Daoy (cell line): ENCODE measurements around the gene MEGF6. TPM values are rescaled to one million over a fixed set of nuclear protein-coding genes. Genes with fewer than 3 reads are reported as not detected.

Experiments
- DNase-seq: peaks from one replicate; pipeline ENCODE4 v3.0.0-alpha.2; 2015; ENCODE audit warnings: low read depth
- total RNA-seq: library from RNA; depleted of rRNA; stranded (reverse); fragments of >200 nt; shearing (Covaris generic); gene quantifications from 2 replicates; pipeline ENCODE4 v1.2.3, GENCODE V29; 2014

The MEGF6 gene
- total RNA-seq, 1 experiment from 2014 or later: 2.5 TPM

- DNase-seq: no peak
Observed at GRCh38 chr1:3645666-3646355, 34.5 kb upstream of the MEGF6 start.

GRCh38 chr1:3645247-3645646 is 33.9 kb upstream of the MEGF6 start:
- no peak for DNase-seq

DNA sequence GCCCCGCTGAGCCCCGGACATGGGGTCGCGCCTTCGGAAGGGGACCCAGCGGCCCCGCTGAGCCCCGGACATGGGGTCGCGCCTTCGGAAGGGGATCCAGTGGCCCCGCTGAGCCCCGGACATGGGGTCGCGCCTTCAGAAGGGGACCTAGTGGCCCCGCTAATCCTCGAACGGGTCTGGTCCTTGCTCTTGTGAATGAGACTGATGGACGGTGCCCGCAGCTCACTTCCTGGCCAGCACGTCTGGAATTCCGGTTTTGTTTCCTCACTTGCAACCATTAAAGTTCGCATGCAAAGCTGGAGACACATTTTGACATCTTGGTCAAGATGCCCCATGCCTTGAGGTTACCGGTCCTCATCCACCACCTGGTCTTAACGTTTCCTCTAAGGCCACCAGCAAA is 33.0 kb upstream of the MEGF6 start:
- DNase-seq: no peak

- no peak for DNase-seq
Observed at GRCh38 chr1:3642919-3643675, 31.8 kb upstream of the MEGF6 start.

DNA sequence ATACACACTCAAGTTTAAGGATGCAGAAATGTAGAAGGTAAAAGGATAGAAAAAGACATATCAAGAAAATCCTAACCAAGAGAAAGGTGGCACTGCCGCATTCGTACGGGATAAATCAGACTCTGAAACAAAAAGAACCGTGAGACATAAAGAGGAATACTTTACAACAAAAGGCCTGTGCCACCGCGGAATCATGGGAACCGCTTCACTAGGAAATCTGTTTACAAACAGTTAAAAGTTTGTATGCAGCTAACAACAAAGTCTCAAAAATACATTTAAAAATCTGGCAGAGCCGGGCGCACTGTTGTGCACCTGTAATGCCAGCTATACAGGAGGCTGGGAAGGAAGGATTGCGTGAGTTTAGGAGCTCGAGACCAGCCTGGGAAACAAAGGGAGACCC is 30.5 kb upstream of the MEGF6 start:
- no peak for DNase-seq

DNA sequence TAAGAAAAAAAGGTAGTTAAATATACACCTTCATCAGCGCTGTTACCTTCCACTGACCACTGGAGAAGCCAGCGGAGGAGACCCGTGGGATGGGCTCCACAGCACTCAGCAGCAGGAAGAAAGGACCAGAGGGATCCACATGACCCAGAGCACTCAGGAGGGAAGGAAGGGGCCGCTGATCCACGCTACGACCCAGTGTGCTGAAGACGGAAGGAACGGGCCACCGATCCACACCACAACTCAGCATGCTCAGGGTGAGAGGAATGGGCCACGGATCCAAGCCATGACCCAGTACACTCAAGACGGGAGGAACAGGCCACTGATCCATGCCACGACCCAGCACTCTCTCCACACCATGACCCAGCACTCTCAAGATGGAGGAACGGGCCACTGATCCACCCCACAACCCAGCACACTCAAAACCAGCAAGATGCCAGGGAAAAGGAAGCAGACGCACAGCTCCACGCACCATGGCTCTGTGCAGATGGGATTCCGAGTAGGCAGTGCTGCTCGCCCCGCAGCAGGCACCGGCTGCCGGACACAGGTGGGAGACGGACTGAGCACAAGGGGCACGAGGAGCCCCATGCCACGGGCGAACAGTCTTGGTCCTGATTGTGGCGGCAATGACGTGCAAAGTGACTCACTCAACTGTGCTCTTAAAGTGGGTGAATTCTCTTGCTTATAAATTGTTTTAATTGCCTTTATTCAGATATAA is 29.9 kb upstream of the MEGF6 start:
- no peak for DNase-seq

DNA sequence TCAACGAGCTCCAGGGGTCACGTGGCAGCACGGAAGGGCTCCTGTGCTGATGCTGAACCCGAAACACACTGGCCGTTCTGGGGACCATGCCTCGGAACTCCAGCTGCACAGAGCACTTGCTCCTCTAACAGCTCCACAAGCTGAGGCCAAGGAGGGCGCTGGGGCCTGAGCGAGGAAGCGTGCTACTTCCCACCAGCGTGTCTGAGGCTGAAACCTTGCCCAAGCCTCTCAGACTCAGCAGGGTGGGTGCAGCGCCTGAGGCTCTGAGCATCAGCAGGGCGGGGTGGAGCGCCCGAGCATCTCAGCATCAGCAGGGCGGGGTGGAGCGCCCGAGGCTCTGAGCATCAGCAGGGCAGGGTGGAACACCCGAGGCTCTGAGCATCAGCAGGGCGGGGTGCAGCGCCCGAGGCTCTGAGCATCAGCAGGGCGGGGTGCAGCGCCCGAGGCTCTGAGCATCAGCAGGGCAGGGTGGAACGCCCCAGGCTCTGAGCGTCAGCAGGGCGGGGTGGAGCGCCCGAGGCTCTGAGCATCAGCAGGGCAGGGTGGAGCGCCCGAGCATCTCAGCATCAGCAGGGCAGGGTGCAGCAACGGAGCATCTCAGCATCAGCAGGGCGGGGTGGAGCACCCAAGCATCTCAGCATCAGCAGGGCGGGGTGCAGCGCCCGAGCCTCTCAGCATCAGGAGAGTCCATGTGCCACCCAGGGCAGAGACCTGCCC is 29.0 kb upstream of the MEGF6 start:
- no peak for DNase-seq

DNA sequence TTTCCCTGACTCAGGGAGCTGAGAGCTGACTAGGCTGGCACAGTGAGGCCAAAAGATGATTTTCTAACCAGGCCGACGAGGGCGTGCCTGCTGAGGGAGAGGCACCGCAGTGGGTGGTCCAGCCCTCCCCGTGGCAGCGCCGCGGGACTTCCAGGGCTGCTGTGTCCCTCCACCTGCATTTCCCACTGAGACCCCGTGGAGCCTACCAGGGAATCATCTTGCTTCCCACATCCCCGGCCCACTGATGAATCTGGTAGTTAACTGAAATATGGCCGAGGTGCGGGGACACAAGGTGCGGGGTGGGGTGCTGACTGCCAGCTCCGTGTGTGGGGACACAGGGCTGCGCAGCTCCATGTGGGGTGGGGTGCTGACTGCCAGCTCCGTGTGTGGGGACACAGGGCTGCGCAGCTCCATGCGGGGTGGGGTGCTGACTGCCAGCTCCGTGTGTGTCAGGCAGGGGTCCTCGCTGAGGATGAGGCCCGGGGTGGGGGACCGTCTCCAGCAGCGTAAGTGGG is 28.1 kb upstream of the MEGF6 start:
- DNase-seq: no peak

GRCh38 chr1:3638676-3639075 is 27.4 kb upstream of the MEGF6 start:
- no peak for DNase-seq

DNA sequence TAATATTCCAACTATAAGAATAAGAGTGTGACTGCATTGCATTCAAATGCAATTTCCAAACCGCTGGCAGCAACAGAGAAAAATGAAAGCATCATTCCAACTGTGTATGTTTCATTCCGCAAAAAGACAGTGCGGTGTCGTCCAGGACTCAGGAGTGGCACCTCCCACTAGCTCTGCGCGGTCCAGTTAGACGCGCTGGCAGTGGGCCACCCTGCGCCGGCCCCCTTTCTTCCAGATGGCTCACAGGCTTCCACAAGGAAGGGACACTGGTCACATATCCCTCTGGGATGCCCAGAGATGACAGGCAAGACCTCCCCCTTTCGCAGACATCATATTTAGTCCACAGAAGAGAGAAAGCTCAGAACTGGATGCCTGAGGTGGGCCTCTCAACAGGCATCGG is 26.7 kb upstream of the MEGF6 start:
- DNase-seq: no peak

GRCh38 chr1:3636531-3636930 is 25.2 kb upstream of the MEGF6 start:
- DNase-seq: no peak

GRCh38 chr1:3636080-3636479 is 24.8 kb upstream of the MEGF6 start:
- DNase-seq: no peak

DNA sequence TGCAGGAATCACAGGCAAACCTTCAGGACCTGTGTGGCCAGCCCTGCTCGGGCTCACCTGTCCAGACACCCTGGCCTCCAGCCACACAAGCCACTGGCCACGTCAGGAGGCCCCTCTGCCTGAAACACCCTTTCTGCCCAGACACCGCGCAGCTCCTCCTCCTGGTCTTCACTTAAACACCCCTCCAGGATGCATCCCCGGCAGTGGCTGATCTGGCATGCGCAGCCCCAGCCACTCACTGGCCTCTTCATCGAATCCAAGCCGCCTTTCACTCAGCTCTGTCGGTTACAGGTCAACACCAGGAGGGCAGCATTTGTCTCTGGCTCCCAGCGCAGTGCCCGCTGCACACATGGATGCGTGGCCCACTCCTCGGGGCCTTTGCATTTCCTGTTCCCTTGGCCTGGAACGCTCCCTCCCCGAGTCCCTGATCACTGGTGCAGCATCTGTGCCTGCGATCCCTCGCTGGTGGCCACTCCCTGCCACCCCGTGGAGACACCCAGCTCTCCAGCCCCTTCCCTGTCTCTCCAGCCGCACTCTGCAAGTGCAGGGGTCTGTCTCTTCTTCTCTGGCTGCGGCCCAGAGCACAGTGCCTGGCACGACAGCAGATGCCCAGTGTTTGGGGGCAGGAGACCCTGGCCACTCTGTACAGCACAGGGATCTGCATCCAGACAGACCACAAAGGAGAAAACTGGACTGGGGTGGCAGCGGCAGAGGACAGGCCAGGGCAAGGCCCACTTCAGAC is 22.9 kb upstream of the MEGF6 start:
- DNase-seq: no peak

DNA sequence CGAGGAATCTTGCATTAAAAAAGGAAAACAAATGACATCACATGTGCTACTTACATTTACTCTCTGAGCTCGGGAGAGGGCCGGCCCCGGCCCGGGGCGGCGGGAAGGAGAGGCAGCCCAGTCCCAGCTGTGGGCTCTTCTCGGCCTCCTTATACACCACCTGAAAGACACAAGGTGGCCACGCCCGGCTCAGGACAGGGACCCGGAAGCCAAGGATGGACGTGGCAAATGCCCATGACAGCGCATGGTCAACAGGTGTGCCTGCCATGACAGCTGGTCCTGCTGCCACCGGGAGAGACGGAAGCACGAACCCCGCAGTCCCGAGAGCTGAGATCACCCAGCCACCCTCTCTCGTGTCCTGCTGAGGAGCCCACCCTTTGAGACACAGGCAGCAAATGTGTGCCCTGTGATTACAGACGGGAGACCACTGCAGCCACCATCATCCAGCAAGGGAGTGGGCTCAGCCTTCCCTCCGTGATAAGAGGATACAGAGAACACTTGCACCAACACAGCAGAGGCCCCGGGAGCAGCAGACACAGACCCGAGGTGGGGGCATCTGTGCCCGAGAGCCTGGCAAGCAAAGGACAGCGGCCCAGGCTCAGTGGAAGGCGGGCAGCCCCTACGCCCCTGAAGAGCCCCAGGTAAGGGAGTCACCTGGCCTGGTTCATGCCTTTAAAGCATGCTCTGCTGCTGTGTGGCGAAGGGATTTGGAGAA is 22.2 kb upstream of the MEGF6 start:
- no peak for DNase-seq

- DNase-seq: no peak
Observed at GRCh38 chr1:3632716-3633343, 21.5 kb upstream of the MEGF6 start.

DNA sequence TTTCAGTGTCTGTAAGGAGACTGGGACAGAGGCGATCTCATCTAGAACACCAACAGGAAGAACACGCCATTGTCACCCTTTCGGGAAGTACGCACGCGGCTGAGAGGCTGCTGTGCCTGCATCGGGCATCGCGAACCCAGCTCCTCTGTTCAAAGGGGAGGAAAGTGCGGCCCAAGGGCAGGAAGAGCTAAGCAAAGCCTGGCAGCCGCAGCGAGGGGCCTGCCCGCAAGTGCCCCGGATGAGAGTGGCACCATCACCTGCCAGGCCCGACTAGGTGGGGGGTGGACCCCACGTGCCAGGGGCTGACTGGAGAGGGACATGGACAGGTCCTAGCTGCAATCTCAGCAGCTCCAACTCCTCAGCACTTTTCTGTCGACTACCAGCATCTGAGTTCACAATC is 21.0 kb upstream of the MEGF6 start:
- DNase-seq: no peak

GRCh38 chr1:3631320-3632260 is 20.3 kb upstream of the MEGF6 start:
- no peak for DNase-seq

- DNase-seq: no peak
Observed at GRCh38 chr1:3630914-3631313, 19.6 kb upstream of the MEGF6 start.

DNA sequence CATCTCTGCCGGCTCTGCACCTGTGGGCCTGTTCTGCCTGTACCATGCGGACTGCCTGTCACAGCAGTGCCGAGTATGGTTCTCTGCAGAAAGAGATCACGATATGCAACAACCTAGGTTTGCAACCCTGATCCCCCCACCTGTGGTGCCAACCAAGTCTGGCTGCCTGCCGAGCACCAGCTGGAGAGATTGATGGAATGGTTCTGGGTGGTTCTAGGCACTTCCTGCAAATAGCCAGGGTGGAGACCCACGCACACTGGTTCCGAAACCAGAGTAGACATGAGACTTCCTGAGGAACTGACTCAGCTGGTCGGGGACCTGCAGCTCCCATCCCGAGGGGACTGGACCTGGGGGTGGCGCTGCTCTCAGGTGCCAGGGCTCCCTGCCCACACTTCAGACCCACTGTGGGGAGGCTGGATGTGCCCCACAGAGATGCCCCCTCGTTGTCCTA is 18.9 kb upstream of the MEGF6 start:
- no peak for DNase-seq
